HFFc6 (cell line): ENCODE measurements around the gene STAT4. TPM values are rescaled to one million over a fixed set of nuclear protein-coding genes. Genes with fewer than 3 reads are reported as not detected.

Source experiments
- DNase-seq: peaks from one replicate; pipeline ENCODE4 v3.0.0-alpha.2; 2018
- H3K27ac Mint-ChIP-seq: 2 replicates; pipeline ENCODE4 v1.8.0; 2020; ENCODE audit warnings: mild to moderate bottlenecking, mixed read lengths
- H3K27me3 Mint-ChIP-seq: 2 replicates; pipeline ENCODE4 v1.8.0; 2021; ENCODE audit warnings: mild to moderate bottlenecking, moderate library complexity, mixed read lengths; ENCODE audit not compliant: insufficient read depth
- H3K36me3 Mint-ChIP-seq: 2 replicates; pipeline ENCODE4 v1.8.0; 2021; ENCODE audit warnings: low read depth, mixed read lengths
- H3K4me1 Mint-ChIP-seq: 2 replicates; pipeline ENCODE4 v1.8.0; 2020; ENCODE audit warnings: low read depth, mixed read lengths
- H3K4me3 Mint-ChIP-seq: 2 replicates; pipeline ENCODE4 v1.8.0; 2020; ENCODE audit warnings: mild to moderate bottlenecking, moderate library complexity, mixed read lengths
- H3K9me3 Mint-ChIP-seq: 2 replicates; pipeline ENCODE4 v1.8.0; 2020; ENCODE audit warnings: mild to moderate bottlenecking, mixed read lengths
- CTCF ChIP-seq: fragments of 200-600 bp; sonication (generic); IDR thresholded peaks from 2 replicates; pipeline ENCODE4 v1.5.0; 2021; ENCODE audit warnings: antibody characterized with exemption, mild to moderate bottlenecking
- total RNA-seq, 6 experiments: library from RNA; stranded (reverse); fragmentation: NEBNext Ultra II Directional; extraction: Animal tissue kit (Norgen Biotek cat#: 25700); gene quantifications; 2 replicates in 1 of 6; 3 replicates in 5 of 6; pipeline ENCODE4 v1.2.3, GENCODE V29; 2021

The STAT4 gene
- total RNA-seq, 6 experiments from 2014 or later: 0.31 to 1.1 (median 0.47) TPM

DNA sequence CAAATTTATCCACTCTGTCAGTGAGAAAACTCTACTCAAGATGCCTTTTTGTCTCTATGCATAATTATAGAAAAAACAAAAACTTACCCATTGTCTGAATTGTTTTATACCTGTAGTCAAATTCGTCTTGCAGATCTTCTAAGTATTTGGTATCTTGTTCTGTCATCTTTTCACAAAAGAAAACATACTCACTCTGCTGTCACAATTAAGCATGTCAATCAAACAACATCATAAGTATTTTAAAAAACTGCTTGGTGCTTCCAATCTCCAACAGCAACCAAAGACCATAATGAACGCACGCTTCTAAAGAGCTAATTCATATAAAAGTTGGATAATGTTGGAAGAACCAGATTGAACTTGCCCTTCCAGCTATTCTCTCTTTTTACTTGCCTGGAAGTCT is 81.2 kb downstream of the STAT4 start:
- H3K9me3 Mint-ChIP-seq: no peaks in the 10 kb centered on the region
- H3K27me3 Mint-ChIP-seq: peaks cover 8% of the 10 kb centered on the region; the same call in 1 of the 2 replicates
- H3K4me3 Mint-ChIP-seq: no peak overlapping the region
- H3K4me1 Mint-ChIP-seq: no peaks in the 10 kb centered on the region
- H3K36me3 Mint-ChIP-seq: no peaks in the 10 kb centered on the region
- H3K27ac Mint-ChIP-seq: no peak overlapping the region
- no peak for TF ChIP-seq CTCF
- DNase-seq: no peak

- no peaks in the 10 kb centered on the region for H3K4me1 Mint-ChIP-seq
- H3K36me3 Mint-ChIP-seq: no peaks in the 10 kb centered on the region
- DNase-seq: no peak
- H3K27me3 Mint-ChIP-seq: peaks cover 5% of the 10 kb centered on the region; the same call in 1 of the 2 replicates
- H3K4me3 Mint-ChIP-seq: no peak overlapping the region
- TF ChIP-seq CTCF: no peak
- no peak overlapping the region for H3K27ac Mint-ChIP-seq
- H3K9me3 Mint-ChIP-seq: no peaks in the 10 kb centered on the region
Measured at GRCh38 chr2:191066919-191067233, 83.9 kb downstream of the STAT4 start.

DNA sequence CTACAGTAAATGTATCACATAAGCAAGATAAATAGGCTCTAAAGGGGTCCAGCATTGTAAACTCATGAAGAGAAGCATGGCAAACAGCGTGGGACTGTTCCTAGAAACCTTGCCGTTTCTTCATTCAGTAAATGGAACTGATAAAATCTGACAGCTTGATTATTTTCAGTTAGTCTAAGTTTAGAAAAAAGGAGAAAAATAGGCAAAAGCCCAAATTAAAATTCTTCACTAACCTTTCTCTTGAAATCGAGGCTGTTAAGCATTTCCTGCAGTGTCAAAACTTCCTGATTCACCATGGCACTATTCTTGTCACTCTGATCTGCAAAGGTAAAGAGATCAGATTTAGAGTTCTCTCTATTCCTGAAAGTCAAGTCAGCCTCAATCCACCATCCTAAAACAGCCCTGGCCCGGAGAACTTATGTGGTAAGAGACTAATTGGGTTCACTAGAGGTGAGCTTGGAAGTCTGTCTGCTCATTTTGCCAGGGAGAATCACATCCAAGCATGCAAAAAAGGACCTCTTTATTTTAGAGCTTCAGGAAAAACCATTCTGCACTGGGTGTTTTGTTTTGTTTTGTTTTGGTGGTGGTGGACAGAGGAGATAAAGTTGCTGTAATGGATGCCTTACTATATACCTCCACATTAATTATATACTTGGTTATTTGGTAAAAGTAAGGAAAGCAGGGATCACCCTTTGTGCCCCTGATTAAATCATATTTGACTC is 84.4 kb downstream of the STAT4 start:
- Mint-ChIP-seq H3K9me3 (no peaks in the 10 kb centered on the region), H3K4me1 (no peaks in the 10 kb centered on the region), H3K27me3 (peaks cover 5% of the 10 kb centered on the region; the same call in 1 of the 2 replicates), H3K36me3 (no peaks in the 10 kb centered on the region), H3K27ac (no peak overlapping the region), H3K4me3 (no peak overlapping the region)
- no peak for DNase-seq
- no peak for TF ChIP-seq CTCF

GRCh38 chr2:191065785-191066184 is 85.0 kb downstream of the STAT4 start:
- no peak overlapping the region for H3K27ac Mint-ChIP-seq
- no peaks in the 10 kb centered on the region for H3K36me3 Mint-ChIP-seq
- DNase-seq: no peak
- H3K4me3 Mint-ChIP-seq: no peak overlapping the region
- no peaks in the 10 kb centered on the region for H3K9me3 Mint-ChIP-seq
- no peak for TF ChIP-seq CTCF
- H3K27me3 Mint-ChIP-seq: peaks cover 5% of the 10 kb centered on the region; the same call in 1 of the 2 replicates
- H3K4me1 Mint-ChIP-seq: no peaks in the 10 kb centered on the region

DNA sequence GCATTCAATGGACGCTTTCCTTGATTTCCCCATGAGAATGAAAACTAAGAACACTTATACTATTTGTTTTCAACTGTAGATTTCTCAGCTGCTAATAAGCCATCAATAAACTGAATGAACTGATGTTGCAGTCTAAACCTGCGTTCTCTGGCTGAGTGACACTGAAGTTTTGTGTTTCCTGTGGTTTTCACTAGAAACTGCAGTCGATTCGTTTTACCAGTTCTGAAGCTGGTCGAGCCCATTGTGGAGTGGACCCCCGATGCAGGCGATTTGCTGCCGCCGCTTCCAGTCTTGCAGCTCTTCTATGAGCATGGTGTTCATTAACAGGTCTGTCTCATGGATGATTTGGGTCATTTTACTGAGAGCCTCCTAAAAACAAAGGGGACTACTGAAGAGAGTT is 86.2 kb downstream of the STAT4 start:
- no peak for TF ChIP-seq CTCF
- DNase-seq: no peak
- Mint-ChIP-seq H3K4me3 (no peak overlapping the region), H3K27me3 (peaks cover 5% of the 10 kb centered on the region; the same call in 1 of the 2 replicates), H3K9me3 (no peaks in the 10 kb centered on the region), H3K36me3 (no peaks in the 10 kb centered on the region), H3K27ac (no peak overlapping the region), H3K4me1 (no peaks in the 10 kb centered on the region)
